ENCODE measurements around the gene GLIPR1L1.
"Not testable (repeated sequence)": the region's sequence is repeated elsewhere in the genome, so short reads cannot be mapped to it uniquely, and the experiment has no call there.

GLIPR1L1 gene

GRCh38 chr12:75334384-75335030 is at the start of gene GLIPR1L1:
GLIPR1L1 (plus strand) TSS chr12:75334670; CDS start chr12:75334729, 59 bp downstream.
- peak; percentile 59 to 61 (median 60) for DNase-seq (ENCODE audit: low read depth in 3 of 3, low spot score in 1 of 3)

GRCh38 chr12:75288860-75289259 is 45.6 kb upstream of the GLIPR1L1 start:
- DNase-seq (ENCODE audit: low read depth in 3 of 3, low spot score in 1 of 3), result no peak

- no peak for DNase-seq (ENCODE audit: low read depth in 3 of 3, low spot score in 1 of 3)
Observed at GRCh38 chr12:75289753-75290152, 44.7 kb upstream of the GLIPR1L1 start.

- DNase-seq (ENCODE audit: low read depth in 3 of 3, low spot score in 1 of 3), result no peak
Observed at GRCh38 chr12:75291014-75291413, 43.5 kb upstream of the GLIPR1L1 start.

GRCh38 chr12:75294336-75294735 is 40.1 kb upstream of the GLIPR1L1 start:
- DNase-seq (ENCODE audit: low read depth in 3 of 3, low spot score in 1 of 3), result no peak

GRCh38 chr12:75294797-75295196 is 39.7 kb upstream of the GLIPR1L1 start:
- no peak for DNase-seq (ENCODE audit: low read depth in 3 of 3, low spot score in 1 of 3)

- no peak for DNase-seq (ENCODE audit: low read depth in 3 of 3, low spot score in 1 of 3)
Observed at GRCh38 chr12:75302225-75302624, 32.2 kb upstream of the GLIPR1L1 start.

GRCh38 chr12:75302781-75303180 is 31.7 kb upstream of the GLIPR1L1 start:
- no peak for DNase-seq (ENCODE audit: low read depth in 3 of 3, low spot score in 1 of 3)

- no peak for DNase-seq (ENCODE audit: low read depth in 3 of 3, low spot score in 1 of 3)
Observed at GRCh38 chr12:75305412-75306332, 28.8 kb upstream of the GLIPR1L1 start.

- DNase-seq (ENCODE audit: low read depth in 3 of 3, low spot score in 1 of 3), result no peak
Observed at GRCh38 chr12:75308279-75308678, 26.2 kb upstream of the GLIPR1L1 start.

GRCh38 chr12:75311369-75311768 is 23.1 kb upstream of the GLIPR1L1 start:
- DNase-seq (ENCODE audit: low read depth in 3 of 3, low spot score in 1 of 3), result no peak

- DNase-seq (ENCODE audit: low read depth in 3 of 3, low spot score in 1 of 3), result no peak
Observed at GRCh38 chr12:75315518-75315917, 19.0 kb upstream of the GLIPR1L1 start.

GRCh38 chr12:75317784-75318183 is 16.7 kb upstream of the GLIPR1L1 start:
- DNase-seq (ENCODE audit: low read depth in 3 of 3, low spot score in 1 of 3), result no peak

- no peak for DNase-seq (ENCODE audit: low read depth in 3 of 3, low spot score in 1 of 3)
Observed at GRCh38 chr12:75322464-75322863, 12.0 kb upstream of the GLIPR1L1 start.

GRCh38 chr12:75323663-75324062 is 10.8 kb upstream of the GLIPR1L1 start:
- DNase-seq (ENCODE audit: low read depth in 3 of 3, low spot score in 1 of 3), result no peak

GRCh38 chr12:75327642-75328041 is 6.8 kb upstream of the GLIPR1L1 start:
- DNase-seq (ENCODE audit: low read depth in 3 of 3, low spot score in 1 of 3), result no peak

- DNase-seq (ENCODE audit: low read depth in 3 of 3, low spot score in 1 of 3), result peak in 1 of 3 donors; percentile 53
Observed at GRCh38 chr12:75329918-75330826, 4.3 kb upstream of the GLIPR1L1 start, which contains the start of gene CAPS2. CAPS2 (minus strand) TSS chr12:75330324; CDS start chr12:75326498, 3,826 bp downstream.

GRCh38 chr12:75337905-75338304 is 3.4 kb downstream of the GLIPR1L1 start:
- no peak for DNase-seq (ENCODE audit: low read depth in 3 of 3, low spot score in 1 of 3)

GRCh38 chr12:75341873-75342272 is 7.4 kb downstream of the GLIPR1L1 start:
- DNase-seq (ENCODE audit: low read depth in 3 of 3, low spot score in 1 of 3), result no peak

GRCh38 chr12:75345531-75345930 is 11.1 kb downstream of the GLIPR1L1 start:
- DNase-seq (ENCODE audit: low read depth in 3 of 3, low spot score in 1 of 3), result no peak

- not testable (repeated sequence) for DNase-seq (ENCODE audit: low read depth in 3 of 3, low spot score in 1 of 3)
Observed at GRCh38 chr12:75346215-75346614, 11.7 kb downstream of the GLIPR1L1 start.

All from stimulated activated CD4-positive, alpha-beta T cell treated with anti-CD3 and anti-CD28 coated beads, TNF-alpha, amount 100 ng/mL, for 1 hour (primary cell).